ENCODE results near the gene MICAL3.

Gene MICAL3

DNA sequence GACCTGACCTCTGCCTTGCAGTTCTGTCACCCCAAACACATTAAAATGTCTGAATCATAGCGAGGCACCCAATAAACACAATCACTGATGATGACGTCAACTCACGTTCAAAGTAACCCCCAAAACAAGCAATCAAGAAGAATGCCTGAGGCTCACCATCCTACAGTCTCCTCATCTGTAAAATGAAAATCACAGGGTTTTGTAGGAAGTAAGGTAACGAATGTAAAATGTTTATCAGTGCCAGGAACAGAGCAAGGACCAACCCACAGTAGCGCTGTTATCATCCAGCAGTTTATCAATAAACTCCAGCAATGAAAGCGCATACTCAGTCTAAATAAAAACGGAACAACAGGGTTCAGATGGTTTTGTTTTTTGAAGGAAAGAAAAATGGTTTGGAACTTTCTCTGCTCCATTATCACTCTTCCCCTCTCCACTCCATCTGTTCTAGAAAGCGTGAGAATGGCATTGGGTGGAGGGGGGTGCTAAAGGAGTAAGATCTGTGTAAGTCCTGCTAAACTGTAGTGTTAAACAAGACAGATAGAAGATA, 110.5 kb downstream of the MICAL3 start:
- no peak for DNase-seq (ENCODE audit: low read depth)

DNA sequence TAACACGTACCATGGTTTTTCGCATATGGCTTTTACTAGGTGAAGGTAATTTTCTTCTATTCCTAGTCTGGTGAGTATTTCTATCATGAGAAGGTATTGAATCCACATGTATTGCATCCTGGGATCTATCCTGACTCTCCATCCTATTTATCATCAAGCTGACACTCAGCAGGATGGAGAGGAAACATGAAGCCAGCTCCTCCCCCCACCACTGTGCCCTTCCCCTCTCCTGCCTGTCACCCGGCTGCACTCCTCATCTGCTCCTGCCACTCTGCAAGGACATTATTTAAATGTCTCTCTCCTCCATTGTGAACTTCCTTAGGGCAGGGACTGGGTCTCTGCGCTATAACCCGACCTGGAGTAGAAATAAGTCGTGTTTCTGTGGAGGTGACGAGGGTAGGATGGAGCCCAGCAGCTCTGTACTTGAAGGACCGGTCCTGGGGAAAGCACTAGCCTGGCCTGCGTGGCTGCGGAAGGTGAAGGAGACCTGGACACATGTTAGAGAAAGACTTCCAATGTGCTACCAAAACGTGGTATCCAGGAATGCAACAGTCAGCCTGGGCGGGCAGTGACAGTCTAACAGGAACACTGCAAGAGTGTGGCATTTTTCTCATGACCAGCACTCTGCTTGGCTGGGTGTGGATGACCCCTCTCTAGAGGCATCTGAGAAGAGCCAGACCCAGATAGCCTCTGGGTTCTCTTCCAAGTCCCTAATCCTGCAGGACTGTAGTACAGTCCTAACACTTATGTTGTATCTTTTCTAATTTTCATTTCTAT, 111.2 kb downstream of the MICAL3 start:
- no peak for DNase-seq (ENCODE audit: low read depth)

DNA sequence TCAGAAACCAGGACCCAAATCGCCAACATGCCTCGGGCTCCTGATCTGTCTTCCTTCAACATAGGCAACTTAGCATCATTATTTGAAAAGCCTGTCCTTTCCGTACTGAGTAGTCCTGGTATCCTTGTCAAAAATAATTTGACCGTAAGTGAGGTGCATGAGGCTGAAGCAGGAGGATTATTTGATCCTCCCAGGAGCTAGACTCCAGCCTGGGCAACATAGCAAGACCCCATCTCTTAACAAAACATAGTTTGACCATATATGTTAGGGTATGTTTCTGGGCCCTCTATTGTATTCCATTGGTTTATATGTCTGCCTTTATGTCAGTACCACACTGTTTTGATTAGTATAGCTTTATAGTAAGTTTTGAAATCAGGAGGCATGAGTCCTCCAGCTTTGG, 112.5 kb downstream of the MICAL3 start:
- DNase-seq (ENCODE audit: low read depth), result no peak

- no peak for DNase-seq (ENCODE audit: low read depth)
Observed at GRCh38 chr22:17911312-17911705, 113.1 kb downstream of the MICAL3 start.

GRCh38 chr22:17910561-17911311, 113.6 kb downstream of the MICAL3 start:
- DNase-seq (ENCODE audit: low read depth), result no peak

DNA sequence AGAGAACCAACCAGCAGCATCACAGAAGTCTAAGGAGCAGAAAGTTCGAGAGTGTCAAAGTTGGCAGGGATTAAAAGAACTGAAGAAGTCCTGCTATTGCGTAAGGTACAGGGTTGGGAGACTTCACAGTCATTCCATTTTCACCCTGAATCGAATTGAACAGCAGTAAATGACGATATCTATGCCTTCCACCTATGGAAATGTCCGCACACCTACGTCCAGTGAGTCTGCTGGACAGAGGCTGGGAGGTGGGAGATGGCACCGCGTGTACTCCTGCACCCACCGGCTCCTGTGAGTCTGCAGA, 116.7 kb downstream of the MICAL3 start:
- no peak for DNase-seq (ENCODE audit: low read depth)

GRCh38 chr22:17906978-17907747, 117.2 kb downstream of the MICAL3 start:
- DNase-seq (ENCODE audit: low read depth), result no peak

DNA sequence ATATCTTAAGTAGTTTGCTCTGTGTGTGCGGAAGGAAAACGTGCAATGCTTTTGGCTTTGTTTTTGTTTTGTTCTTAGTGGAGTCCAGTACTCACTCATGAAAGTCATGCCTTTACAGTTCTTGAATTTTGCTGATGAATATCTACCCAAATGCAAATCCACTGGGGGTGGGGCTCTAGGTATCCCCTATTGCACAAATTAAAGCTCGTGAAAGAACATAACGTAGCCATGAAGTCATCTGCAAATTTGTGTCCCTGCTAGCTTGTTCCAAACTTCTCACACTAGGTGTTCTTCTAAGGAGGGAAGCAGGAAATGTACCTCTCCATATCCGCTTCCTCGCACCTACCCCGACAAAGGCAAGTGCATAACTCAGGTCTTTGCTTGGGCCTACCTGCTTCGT, 118.9 kb downstream of the MICAL3 start:
- no peak for DNase-seq (ENCODE audit: low read depth)

GRCh38 chr22:17903564-17904295, 120.6 kb downstream of the MICAL3 start:
- no peak for DNase-seq (ENCODE audit: low read depth)

DNA sequence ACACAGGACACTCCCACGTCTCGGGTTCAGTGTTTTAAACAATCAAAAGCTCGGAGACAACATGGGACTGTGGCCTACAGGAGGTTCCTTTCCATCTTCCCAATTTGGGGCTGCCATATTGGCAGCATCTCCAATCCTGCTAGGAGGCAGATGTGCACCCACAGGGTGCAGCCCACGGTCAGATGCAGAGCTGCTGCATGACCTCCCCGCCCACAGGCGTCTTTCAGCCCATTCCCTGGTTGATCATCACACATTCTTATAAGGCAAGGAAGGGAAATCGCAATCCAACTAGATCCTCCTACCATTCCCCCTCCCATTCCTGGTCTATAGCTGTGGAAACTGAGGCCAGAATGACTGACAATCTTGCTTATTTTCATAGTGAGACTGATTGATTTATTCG, 121.4 kb downstream of the MICAL3 start:
- DNase-seq (ENCODE audit: low read depth), result no peak

DNA sequence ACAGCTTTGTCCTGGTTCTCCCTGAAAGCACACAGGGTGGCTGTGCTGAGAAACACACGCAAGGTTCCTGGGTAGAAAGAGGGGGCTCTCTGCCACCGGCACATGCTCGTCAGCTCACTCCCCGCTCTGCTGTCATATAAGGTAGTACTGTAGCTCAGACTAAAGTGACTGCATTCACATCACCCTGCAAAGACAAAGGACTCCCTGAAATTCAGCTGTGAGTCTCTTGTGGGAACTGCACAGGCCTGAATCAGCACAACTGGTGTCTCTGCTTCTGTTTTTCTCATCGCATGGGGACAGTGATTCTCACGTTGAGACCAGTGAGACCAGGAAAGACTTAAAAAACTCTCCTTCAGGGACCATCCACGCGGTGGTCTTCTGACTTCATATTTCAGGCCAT, 126.0 kb downstream of the MICAL3 start:
- DNase-seq (ENCODE audit: low read depth), result no peak

DNA sequence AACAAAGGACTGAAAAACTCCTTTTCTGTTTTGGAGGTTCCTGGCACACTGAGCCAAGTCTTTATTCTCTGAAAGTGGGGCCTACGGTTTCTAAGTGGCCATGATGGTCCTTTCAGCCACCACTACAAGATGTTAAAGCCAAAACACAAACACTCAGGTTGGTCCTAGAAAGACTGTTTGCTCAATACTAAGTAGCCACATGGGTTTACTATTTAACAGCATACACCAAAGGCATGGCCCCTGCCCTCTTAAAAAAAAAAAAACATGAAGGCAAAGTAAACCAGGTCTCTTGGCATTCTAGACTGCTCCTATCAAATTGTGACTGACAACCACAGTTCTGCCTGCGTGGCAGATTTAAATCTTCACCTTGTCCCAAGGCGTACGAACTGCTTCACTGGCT, 126.5 kb downstream of the MICAL3 start:
- DNase-seq (ENCODE audit: low read depth), result no peak

GRCh38 chr22:17897426-17897825, 126.9 kb downstream of the MICAL3 start:
- no peak for DNase-seq (ENCODE audit: low read depth)

DNA sequence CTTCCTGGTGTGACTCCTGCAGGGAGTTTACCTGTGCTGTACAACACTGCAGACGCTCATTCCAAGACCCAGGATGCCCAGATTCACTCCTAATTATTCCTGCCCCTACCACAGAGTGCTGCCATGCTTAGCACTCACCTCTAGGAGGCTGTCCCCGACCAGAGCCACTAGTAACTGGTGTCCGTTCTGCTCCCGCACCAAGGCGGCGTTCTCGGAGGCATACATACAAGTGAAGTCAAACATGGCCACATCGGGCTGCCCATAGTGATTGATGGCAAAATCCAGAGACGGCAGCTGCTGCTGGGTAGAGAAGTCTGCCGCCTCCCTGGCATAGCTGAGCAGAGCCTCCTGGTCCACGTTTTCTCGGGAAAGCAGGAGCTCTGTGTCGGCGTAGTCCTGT, 127.8 kb downstream of the MICAL3 start:
- no peak for DNase-seq (ENCODE audit: low read depth)

GRCh38 chr22:17893900-17894535, 130.3 kb downstream of the MICAL3 start:
- no peak for DNase-seq (ENCODE audit: low read depth)

GRCh38 chr22:17892376-17892775, 132.0 kb downstream of the MICAL3 start:
- DNase-seq (ENCODE audit: low read depth), result no peak

DNA sequence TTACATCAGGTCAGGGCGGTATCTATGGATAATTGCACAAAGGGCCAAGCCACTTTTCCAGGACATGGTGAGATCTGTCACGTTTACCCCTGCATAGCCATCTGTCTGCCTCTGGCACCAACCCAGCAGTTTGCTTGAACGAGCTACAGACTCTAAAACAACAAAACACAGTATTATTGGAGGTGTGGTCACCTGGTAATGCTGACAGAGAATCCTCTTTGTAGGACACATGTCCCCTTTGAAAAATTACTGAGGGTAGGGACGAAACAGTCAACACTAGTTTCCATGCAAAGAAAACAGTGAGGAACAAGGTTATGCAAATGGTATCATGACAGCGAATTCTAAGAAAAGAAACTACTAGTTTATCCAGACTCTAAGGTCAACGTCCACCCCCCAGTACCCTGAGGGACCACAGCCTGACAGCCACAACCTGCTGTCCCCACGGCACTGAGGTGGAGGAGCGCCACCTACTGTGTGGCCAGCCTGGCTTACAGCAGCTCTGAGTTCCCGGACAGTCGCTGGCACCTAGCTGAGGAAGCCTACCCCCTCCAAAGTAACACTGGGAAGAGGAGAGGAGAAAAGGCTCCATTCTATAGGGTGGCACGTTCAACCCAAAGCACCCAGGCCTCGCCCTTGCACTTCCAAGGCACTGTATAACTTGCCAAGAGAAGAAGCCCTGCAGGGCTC, 132.7 kb downstream of the MICAL3 start:
- DNase-seq (ENCODE audit: low read depth), result no peak

DNA sequence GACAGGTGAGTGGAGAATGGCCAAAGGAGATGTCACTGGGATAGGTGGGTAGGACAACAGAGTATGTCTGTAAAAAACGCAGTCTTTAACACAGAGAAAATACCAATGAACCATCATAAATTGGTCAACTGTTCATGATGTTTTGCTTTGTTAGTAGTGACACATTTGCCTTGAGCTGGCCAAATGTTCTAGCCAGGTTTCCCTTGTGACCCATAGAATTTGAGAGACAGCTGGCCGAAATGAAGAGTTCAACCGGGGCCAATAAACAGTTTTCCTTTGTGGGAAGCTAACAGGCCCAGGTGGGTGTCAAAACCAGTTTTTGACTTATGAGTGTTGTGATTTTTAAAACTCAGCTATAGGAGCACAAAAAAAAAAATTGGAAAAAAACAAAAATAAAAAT, 133.5 kb downstream of the MICAL3 start:
- DNase-seq (ENCODE audit: low read depth), result no peak

DNA sequence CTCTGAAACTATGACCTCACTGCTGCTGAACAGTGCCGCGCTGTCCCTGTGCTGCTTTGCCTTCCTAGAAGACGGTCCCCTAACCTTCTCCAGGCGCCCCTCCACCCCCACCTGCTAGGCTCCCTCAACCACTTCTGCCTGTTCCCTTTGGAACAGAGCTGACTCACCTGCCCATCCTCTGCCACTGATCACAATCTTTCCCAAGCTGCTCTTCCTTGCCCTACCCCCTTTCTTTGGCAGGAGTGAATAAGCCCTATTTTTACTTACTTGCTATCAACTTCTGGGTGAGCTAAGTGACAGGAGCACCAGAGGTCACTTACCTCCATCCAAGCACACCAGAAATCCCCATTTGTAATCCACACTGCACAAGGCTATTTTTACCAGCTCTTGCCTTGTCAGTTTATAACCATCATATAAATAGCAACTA, 134.1 kb downstream of the MICAL3 start:
- no peak for DNase-seq (ENCODE audit: low read depth)

DNA sequence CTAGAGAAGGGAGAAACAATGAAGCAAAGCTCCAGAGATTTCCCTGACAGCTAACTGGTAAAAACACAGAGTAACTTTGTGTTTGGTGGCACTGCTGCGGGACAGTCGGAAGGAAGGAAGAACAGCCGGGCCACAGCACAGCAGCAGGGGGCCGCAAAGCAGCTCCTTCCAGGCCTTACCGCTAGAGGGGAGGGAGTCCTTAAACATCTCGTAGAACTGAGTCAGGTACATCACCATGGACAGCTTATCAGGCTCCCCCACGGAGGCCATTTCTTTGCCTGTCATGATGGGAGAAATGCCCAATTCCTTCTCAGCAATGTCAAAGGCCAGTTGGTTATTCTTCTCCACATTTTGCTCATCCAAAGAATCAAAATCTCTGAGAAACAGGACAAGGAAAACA, 135.5 kb downstream of the MICAL3 start:
- no peak for DNase-seq (ENCODE audit: low read depth)

- no peak for DNase-seq (ENCODE audit: low read depth)
Observed at GRCh38 chr22:17888439-17888838, 135.9 kb downstream of the MICAL3 start.
